Nephron (organoid): ENCODE measurements around the gene C19orf53.

ENCODE experiments used
- H3K27ac Mint-ChIP-seq, 3 experiments: 2 replicates each; pipeline ENCODE4 v1.8.0; 2020; ENCODE audit warnings: mixed read lengths in 3 of 3, mild to moderate bottlenecking in 2 of 3, moderate library complexity in 1 of 3
- H3K27me3 Mint-ChIP-seq: 2 replicates; pipeline ENCODE4 v1.8.0; 2021; ENCODE audit warnings: low read depth, mild to moderate bottlenecking, moderate library complexity, mixed read lengths
- H3K36me3 Mint-ChIP-seq: 2 replicates; pipeline ENCODE4 v1.8.0; 2020; ENCODE audit warnings: low read depth, mixed read lengths
- H3K4me1 Mint-ChIP-seq: 2 replicates; pipeline ENCODE4 v1.8.0; 2020; ENCODE audit warnings: mixed read lengths
- H3K4me3 Mint-ChIP-seq, 3 experiments: 2 replicates each; pipeline ENCODE4 v1.8.0; 2020; ENCODE audit warnings: mild to moderate bottlenecking in 3 of 3, mixed read lengths in 3 of 3, moderate library complexity in 2 of 3
- H3K9me3 Mint-ChIP-seq: 2 replicates; pipeline ENCODE4 v1.8.0; 2020; ENCODE audit warnings: mixed read lengths
- CTCF ChIP-seq, 3 experiments: fragments of 200-600 bp; sonication (generic); IDR thresholded peaks; one replicate each; pipeline ENCODE4 v1.5.0; 2021; ENCODE audit warnings: antibody characterized with exemption in 3 of 3; ENCODE audit not compliant: unreplicated experiment in 3 of 3

The C19orf53 gene

GRCh38 chr19:13795595-13796300 is 21.5 kb downstream of the C19orf53 start:
- peaks cover 5% of the 10 kb centered on the region for H3K36me3 Mint-ChIP-seq
- H3K27me3 Mint-ChIP-seq: no peaks in the 10 kb centered on the region
- TF ChIP-seq CTCF (IDR thresholded peaks at IDR 0.05; ENCODE audit: unreplicated experiment in 3 of 3): no peak
- no peaks in the 10 kb centered on the region for H3K9me3 Mint-ChIP-seq
- H3K4me1 Mint-ChIP-seq: peaks cover 29% of the 10 kb centered on the region
- peak overlapping the region; percentile 32 to 91 (median 87) for H3K27ac Mint-ChIP-seq
- H3K4me3 Mint-ChIP-seq: peak overlapping the region; percentile 93 to 99 (median 98)

- Mint-ChIP-seq H3K4me3 (peak overlapping the region; percentile 93 to 98 (median 94)), H3K27ac (peak overlapping the region; percentile 32 to 87 (median 81)), H3K36me3 (peaks cover 12% of the 10 kb centered on the region), H3K4me1 (peaks cover 29% of the 10 kb centered on the region), H3K9me3 (no peaks in the 10 kb centered on the region), H3K27me3 (no peaks in the 10 kb centered on the region)
- no peak for TF ChIP-seq CTCF (IDR thresholded peaks at IDR 0.05; ENCODE audit: unreplicated experiment in 3 of 3)
Observed at GRCh38 chr19:13796301-13797057, 22.2 kb downstream of the C19orf53 start.

- Mint-ChIP-seq H3K27ac (peak overlapping the region; percentile 32 to 87 (median 81)), H3K4me3 (peak overlapping the region; percentile 93 to 98 (median 94)), H3K27me3 (no peaks in the 10 kb centered on the region), H3K4me1 (peaks cover 29% of the 10 kb centered on the region), H3K36me3 (peaks cover 13% of the 10 kb centered on the region), H3K9me3 (no peaks in the 10 kb centered on the region)
- no peak for TF ChIP-seq CTCF (IDR thresholded peaks at IDR 0.05; ENCODE audit: unreplicated experiment in 3 of 3)
Observed at GRCh38 chr19:13797058-13797440, 22.8 kb downstream of the C19orf53 start.

- H3K4me3 Mint-ChIP-seq: peak overlapping the region; percentile 64 to 80 (median 73)
- H3K9me3 Mint-ChIP-seq: no peaks in the 10 kb centered on the region
Observed at GRCh38 chr19:13797870-13798269, 23.6 kb downstream of the C19orf53 start.

GRCh38 chr19:13799669-13800068 is 25.4 kb downstream of the C19orf53 start:
- no peak for TF ChIP-seq CTCF (IDR thresholded peaks at IDR 0.05; ENCODE audit: unreplicated experiment in 3 of 3)
- Mint-ChIP-seq H3K4me3 (no peak overlapping the region), H3K36me3 (peaks cover 13% of the 10 kb centered on the region)

More at GRCh38 chr19:13797870-13798269, 23.6 kb downstream of the C19orf53 start:
- Mint-ChIP-seq H3K4me1 (peaks cover 29% of the 10 kb centered on the region), H3K27ac (peak overlapping the region in 2 of 3 experiments; percentile 27 to 67), H3K36me3 (peaks cover 13% of the 10 kb centered on the region), H3K27me3 (no peaks in the 10 kb centered on the region)
- TF ChIP-seq CTCF (IDR thresholded peaks at IDR 0.05; ENCODE audit: unreplicated experiment in 3 of 3): no peak

More at GRCh38 chr19:13799669-13800068, 25.4 kb downstream of the C19orf53 start:
- no peaks in the 10 kb centered on the region for H3K9me3 Mint-ChIP-seq
- peaks cover 18% of the 10 kb centered on the region for H3K4me1 Mint-ChIP-seq
- H3K27me3 Mint-ChIP-seq: no peaks in the 10 kb centered on the region
- H3K27ac Mint-ChIP-seq: no peak overlapping the region
